Cerebellar cortex (tissue), 1 donor: Measurements from ENCODE around the gene PXDC1.
A peak's percentile ranks its signal among the peaks of the same experiment; 100 is the strongest.
"Not testable (repeated sequence)": the region's sequence is repeated elsewhere in the genome, so short reads cannot be mapped to it uniquely, and the experiment has no call there.

Experiments
- DNase-seq: peaks from one replicate; pipeline ENCODE4 v3.0.0-alpha.2; 2015; ENCODE audit warnings: low spot score

PXDC1 gene

DNA sequence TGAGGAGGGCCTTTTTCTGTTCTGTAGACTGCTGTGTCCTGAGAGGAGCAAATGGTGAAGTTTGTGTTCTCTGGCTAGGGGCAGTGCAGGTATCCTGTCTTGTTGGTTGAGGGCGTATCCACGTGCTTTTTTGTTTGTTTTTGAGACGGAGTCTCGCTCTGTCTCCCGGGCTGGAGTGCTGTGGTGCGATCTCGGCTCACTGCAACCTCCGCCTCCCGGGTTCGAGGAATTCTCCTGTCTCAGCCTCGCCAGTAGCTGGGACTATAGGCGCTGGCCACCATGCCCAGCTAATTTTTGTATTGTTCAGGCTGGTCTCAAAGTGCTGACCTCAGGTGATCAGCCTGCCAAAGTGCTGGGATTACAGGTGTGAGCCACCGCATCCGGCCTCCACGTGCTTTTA lies 10.8 kb upstream of the PXDC1 start:
- no peak for DNase-seq

DNA sequence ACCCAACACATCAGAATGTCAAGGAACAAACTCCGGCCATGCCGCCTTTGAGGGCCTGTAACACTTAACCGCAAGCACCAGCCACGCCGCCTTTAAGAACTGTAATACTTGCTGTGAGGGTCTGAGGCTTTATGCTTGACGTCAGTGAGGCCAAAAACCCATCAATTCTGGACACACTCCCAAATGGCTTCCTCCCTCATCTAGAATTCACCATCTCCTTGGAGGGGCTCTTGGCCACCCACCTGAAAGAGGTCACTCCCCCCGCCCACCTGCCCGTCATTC lies 10.4 kb upstream of the PXDC1 start:
- DNase-seq = no peak

- DNase-seq = no peak
Measured at GRCh38 chr6:3759646-3760232, 8.2 kb upstream of the PXDC1 start.

DNA sequence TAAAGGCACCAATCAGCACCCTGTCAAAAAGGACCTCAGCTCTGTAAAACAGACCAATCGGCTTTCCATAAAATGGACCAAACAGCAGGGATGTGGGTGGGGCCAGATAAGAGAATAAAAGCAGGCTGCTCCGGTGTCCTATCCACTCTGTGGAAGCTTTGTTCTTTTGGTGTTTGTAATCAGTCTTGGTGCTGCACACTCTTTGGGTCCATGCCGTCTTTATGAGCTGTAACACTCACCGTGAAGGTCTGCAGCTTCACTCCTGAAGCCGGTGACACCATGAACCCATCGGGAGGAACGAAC lies 7.3 kb upstream of the PXDC1 start:
- DNase-seq = no peak

DNA sequence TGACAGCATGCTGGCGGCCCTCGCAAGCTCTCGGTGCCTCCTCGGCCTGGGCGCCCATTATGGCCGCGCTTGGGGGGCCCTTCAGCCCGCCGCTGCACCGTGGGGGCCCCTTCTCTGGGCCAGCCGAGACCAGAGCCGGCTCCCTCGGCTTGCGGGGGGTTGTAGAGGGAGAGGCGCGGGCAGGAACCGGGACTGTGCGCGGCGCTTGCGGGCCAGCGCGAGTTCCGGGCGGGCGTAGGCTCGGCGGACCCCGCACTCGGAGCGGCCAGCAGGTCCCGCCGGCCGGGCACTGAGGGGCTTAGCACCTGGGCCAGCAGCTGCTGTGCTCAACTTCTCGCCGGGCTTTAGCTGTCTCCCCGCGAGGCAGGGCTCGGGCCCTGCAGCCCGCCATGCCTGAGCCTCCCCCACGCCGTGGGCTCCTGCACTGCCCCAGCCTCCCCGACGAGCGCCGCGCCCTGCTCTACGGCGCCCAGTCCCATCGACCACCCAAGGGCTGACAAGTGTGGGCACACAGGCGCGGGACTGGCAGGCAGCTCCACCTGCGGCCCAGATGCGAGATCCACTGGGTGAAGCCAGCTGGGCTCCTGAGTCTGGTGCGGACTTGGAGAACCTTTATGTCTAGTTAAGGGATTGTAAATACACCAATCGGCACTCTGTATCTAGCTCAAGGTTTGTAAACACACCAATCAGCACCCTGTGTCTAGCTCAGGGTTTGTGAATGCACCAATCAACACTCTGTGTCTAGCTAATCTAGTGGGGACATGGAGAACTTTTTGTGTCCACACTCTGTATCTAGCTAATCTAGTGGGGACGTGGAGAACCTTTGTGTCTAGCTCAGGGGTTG lies 6.7 kb upstream of the PXDC1 start:
- DNase-seq = not testable (repeated sequence)

GRCh38 chr6:3757241-3757641 lies 5.7 kb upstream of the PXDC1 start:
- DNase-seq = no peak

DNA sequence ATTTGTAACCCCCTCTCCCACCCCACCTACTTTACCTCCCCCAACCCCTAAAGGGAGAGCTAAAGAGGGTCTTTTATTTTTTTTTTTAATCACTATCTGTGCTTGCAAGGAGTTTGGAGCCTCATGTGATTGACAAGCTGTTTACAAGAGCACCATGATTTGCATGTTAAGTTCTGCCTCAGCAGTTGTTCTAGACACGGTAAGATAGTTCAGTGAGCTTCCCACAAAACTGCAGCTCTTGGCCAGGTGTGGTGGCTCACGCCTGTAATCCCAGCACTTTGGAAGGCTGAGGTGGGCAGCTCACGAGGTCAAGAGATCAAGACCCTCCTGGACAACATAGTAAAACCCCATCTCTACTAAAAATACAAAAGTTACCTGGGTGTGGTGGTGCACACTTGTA lies 5.0 kb upstream of the PXDC1 start:
- no peak for DNase-seq

DNA sequence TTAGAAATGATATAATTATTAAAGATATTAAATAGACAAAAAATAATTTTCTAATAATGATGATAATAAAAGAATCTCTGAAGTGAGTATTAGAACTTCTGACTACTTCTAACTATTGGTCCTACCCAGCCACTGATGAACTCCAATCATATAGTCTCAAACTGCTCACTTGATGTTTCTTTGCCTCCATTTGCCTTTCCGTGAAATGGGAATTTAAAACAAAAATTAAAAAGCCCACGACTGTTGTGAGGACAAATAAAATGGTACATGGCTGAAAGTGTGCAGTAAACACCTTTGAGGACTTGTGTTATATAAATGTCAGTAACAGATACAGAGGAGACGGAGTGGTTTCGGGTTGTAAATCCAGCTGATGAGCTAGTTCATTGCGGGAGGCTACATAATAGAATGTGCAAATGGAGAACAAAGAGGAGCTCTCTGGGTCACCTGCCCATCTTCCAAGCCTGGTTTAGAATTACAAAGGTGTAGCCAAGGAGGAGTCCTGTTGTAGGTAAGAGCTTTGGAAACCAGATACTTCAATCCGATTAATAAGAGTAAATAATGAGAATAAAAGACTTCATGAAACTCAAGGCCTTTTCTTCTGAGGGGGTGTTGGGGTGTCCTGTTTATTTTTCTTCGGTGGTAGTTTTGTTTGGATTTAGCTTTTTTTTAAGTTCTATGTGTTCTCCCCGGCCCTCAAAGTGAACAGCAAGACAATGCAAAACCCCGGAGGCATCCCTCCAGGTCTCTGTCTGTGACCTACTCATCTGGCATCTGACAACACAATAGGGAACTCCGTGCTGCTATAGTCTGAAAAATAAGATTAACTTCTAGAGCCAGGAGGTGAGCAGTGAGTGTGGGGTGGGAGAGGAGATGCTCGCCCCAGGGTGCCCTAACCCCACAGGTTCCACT lies 4.4 kb upstream of the PXDC1 start:
- DNase-seq = no peak

DNA sequence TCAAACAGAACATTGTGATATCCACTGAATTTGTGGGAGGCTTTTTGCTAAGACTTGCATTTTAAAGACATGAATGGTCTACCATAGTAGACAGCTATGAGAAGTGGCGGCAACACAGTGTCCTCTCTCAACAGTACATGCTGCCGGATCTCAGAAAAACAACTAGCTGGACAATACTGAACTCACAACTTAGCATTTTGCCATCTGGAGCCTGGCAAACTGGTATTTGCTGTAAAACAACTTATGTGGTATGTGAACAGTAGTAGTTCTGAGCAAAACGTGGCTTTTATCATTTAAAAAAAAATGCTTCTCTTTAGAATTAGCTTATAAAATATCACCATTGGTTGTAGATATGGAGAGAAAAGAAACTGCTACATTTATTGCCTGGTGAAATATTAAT lies 3.3 kb upstream of the PXDC1 start:
- DNase-seq = no peak

- DNase-seq = not testable (repeated sequence)
Measured at GRCh38 chr6:3754032-3754725, 2.7 kb upstream of the PXDC1 start.

GRCh38 chr6:3753228-3753835 lies 1.8 kb upstream of the PXDC1 start:
- DNase-seq = no peak

DNA sequence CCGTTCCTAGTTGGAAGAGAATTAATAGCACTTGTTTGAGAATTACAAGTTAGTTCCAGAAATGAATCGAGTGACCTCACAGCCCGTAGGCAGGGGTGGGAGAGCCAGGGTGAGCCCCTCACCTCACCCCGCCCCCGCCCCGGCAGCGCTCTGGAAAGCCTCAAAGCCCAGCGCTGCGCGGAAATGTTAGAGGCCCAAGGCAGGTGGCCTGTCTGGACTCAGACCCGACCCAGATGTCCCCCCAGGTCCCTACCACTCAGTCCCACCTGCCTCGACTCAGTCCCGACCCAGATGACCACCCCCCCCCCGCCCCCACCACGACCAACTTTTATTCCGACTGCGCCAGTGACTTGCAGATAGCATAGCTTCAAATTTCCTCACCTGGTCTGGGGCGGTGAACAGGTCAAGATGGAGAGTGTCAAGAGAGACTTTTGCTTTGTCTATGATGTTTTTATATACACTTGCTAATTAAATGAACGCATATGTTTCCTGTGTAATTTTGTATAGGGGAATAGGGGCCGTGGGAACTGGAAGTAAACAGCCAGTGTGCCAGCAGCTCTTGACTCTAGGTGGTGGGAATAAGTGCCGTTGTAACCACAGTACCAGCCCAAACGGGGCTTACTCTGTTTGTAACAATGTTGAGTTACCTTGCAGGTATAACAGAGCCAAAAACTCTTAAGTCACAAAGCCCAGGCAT lies 1.2 kb upstream of the PXDC1 start:
- DNase-seq = no peak

GRCh38 chr6:3751730-3752530 lies 417 bp upstream of the PXDC1 start:
- no peak for DNase-seq

- DNase-seq = no peak
Measured at GRCh38 chr6:3750317-3751076, 1.0 kb downstream of the PXDC1 start.

DNA sequence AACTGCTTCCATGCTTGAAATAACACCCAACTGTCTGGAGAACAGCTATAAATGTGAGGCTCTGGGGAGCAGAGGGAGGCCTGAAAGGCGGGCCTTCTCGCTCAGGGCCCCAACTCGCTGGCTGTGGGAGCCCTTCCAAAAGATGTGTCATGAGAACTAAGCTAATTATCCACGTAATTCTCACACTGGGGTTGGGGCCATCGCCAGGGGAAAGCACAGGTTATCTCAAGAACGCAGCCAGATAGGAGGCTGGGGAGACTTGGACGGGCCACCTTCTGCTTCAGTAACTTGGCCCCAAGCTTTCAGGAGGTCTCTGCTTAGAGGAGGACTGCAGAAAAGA lies 1.6 kb downstream of the PXDC1 start:
- DNase-seq = no peak

GRCh38 chr6:3749067-3749841 lies 2.3 kb downstream of the PXDC1 start:
- DNase-seq = no peak

GRCh38 chr6:3748208-3749066 lies 3.1 kb downstream of the PXDC1 start:
- peak; percentile 31 for DNase-seq

DNA sequence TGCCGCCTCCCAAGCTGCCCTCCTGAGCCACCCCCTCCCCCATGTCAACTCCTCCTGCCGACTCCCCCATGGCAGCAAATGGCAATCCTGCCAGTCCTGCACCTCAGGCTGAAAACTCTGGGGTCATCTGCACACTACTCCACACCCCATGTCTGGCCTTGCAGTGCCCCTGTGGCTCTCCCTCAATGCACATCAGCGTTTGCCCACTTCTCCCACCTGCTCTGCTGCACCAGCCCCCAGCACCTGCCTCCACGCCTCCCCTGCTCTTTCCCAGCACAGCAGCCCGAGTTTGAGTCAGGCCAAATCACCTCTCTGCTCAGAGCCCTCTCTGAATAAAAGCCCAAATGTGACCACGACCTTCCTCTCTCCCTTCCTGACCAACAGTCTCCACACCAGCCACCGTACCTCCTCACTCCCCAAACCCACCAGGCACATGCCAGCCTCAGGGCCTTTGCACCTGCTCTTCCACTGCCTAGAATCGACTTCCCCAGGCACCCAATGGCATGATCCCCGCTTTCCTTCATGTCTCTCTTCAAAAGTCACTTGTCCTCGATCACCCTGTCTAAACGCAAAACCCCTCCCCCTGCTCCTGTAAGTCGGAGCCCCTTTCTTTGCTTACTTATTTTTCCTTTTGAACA lies 4.3 kb downstream of the PXDC1 start:
- no peak for DNase-seq
